ENCODE measurements around the gene TM4SF20.
"Not testable (repeated sequence)": the region's sequence is repeated elsewhere in the genome, so short reads cannot be mapped to it uniquely, and the experiment has no call there.

TM4SF20 gene

DNA sequence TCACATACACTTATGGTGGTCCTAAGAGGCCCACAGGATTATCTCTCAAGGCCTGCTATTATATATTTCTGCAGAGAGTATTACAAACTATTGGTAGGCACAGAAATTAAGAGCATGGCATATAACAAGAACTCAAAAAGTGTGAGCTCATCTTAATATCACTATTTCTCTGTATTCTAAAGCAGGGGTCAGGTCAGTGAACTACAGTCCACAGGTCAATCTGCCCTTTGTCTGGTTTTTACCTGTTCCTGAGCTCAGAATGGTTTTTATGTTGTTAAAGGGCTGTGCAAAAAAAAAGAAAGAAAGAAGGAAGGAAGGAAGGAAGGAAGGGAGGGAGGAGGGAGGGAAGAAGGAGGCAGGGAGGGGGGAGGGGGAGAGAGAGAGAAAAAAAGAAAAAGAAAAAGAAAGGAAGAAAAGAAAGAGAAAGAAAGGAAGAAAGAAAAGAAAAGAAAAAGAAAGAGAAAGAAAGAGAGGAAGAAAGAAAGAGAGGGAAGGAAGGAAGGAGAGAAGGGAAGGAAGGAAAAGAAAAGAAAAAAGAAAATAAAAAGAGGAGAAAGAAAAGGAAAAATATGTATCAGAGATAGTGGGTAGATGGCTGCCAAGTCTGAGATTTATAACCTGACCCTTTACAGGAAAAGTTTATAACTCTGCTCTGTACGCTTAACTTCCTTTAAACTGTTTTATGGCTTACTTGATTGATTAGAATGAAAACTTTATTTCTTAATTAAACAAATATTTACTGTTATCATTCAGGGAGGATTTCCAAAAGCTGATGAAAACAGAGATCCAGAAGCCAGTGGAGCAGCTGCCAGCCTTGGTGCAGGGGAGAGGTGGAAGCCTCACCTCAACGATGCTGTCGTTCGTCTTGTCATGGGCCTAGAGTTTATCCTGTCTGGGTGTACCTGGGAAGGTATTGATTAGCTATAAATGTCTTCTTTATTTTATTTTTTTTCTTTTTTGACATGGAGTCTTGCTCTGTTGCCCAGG is 19.9 kb upstream of the TM4SF20 start:
- no peak for DNase-seq

DNA sequence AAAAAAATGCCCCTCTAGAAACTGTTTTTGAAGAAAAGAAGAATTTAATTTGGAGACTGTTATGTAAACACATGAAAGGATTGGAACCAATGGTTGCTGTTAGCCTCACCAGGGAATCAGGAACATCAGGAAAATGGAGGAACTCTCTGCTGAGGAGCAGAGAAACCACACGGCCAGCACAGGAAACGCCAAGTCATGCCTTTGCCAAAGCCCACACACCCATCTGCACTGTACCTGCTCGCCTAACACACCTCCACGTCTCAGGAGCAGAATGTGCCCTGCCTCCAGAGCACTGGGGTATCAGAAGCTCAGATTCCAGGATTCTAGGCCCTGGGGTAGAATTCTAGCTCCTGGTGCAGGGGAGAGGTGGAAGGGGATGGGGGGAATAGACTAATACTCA is 18.5 kb upstream of the TM4SF20 start:
- no peak for DNase-seq

DNA sequence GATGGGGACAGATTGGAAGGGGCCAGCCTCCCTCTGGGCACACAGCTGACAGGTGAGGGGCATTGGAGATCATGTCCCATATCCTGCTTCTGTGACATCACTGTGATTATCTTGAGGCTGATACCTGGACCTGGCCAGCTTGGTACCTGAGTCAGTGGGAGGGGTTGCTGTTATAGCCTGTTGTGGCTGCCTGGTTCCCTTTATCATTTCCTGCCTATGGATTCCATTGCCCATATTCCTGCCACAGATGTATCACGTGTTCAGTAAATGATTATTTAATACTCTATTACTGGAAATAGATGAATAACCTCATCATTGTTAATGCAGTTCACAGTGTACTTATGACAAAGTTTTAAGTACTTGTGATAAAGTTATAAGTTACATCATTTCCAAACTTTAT is 16.4 kb upstream of the TM4SF20 start:
- DNase-seq = no peak

DNA sequence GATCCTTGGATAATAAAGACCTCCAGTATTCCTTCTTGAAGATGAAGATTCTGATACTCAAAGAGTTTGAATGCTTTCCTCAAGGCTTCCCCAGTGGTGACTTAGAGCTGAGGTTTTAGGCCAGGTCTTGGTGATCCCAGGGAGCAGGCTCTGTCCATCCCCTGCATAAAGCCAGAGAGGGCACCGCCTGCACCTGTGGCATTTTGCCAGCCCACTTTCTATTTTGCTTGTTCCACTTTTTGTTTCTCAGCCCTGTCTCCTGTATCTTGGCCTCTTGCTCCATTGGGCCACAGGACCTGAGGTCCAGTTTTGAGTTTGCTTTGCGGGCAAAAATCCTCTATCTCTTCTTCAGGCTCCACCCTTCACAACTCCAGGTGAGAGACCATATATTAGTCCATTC is 15.3 kb upstream of the TM4SF20 start:
- no peak for DNase-seq

DNA sequence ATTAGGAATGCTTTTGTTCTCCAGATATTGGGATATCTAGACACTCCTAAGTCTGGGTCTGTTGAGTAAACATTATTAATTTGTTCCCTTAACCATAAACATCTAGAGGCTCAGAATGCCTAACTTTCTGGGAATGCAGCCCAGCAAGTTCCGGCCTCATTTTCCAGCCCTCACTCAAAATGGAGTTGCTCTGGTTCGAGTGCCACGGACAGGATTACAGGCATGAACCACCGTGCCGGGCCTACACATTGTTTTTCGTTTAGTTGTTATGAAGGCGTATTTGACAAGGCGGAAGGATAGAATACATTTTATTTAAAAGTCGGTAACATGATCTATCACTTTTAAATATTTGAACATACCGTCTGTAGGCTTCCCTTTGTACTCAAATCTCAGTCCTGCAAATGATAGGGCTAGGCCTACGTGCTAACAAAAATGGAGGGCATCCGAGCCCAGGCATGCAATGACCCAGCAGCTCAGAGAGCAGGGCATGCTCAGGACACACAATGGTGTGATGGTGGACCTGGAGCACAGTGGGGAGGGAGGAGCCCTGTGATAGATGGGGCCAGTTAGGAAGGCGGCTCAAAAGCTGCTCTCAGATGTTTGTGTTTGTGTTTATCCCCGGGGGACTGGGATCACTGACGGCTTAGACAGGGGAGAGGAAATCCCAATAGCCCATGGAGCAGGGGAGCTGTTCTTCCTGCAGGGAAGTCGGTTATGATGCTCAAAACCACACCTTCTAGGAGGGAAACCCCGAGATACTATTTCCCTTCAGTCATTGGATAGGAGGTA is 11.6 kb upstream of the TM4SF20 start:
- DNase-seq = no peak

DNA sequence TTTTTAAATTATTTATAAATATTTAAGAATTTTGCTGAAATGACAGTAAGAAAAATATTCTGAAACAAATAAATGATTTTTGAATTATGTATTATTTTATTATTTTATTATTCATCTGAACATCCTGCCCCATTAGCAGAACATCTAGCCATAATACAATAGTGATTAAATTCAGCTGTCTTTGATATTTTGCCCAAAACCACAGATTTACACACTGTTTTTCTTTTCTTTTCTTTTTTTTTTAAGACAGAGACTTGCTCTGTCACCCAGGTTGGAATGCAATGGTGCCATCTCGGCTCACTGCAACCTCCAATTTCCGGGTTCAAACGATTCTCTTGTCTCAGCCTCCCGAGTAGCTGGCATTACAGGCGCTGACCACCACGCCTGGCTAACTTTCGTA is 10.6 kb upstream of the TM4SF20 start:
- no peak for DNase-seq

DNA sequence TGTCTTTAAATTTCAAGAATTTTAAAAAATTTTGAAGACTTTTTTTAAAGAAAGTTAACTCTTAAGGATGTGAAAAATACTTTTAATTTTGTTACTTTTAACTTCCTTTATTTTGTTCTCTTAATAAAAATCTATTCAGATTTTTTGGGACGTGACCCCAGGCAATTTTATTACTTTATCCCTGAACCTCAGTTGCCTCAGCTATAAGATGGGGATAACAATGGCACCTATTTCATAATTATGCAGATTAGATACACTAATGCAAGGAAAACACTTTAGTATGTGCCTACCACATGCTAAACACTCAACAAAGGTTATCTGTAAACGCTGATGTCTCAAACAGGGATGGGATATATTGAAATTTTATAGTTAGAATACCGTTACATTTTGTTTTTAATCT is 10.1 kb upstream of the TM4SF20 start:
- no peak for DNase-seq

DNA sequence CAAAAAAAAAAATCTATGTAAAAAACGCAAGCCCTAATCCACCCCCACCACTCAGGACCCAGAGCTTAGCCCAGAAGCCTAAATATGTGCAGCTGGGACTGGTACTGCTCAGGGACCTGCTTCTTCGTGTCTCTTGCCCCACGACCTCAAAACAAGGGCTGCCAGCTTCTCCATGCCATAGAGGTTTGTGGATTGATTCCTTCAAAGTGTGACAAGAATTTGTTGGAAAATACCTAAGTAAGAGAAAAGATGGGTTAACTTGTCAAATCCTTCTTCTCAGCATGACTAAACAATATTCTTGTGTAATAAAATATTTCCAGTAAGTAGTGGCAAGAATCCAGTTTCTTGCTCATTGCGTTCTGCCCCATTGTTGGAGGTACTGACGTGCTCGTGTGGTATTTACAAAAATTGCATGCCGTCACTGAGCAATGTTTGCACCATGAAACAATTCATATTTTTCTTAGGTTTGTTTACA is 9.5 kb upstream of the TM4SF20 start:
- no peak for DNase-seq

DNA sequence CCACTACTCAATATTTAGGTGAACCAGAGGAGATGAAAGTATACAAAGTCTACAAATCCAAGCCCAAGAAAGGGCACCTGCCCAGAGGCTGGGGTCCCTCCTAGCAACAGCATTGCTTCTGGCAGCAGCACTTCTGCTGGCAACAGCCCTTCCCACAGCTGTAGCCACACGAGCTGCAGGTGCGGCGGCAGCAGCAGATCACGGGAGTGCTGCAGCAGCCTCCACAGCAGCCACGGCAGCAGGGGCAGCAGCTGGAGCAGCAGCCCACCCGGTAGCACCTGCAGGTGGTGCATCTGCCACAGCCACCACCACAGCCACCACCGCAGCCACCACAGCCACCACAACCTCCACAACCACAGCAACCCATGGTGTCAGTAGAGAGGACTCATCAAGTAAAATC is 8.5 kb upstream of the TM4SF20 start, which contains the start of gene SCYGR1:
TSS of gene SCYGR1 (minus strand) at position 367 of the 400 bp plus-strand sequence. CDS start at position 367, 0 bp downstream.
- not testable (repeated sequence) for DNase-seq

DNA sequence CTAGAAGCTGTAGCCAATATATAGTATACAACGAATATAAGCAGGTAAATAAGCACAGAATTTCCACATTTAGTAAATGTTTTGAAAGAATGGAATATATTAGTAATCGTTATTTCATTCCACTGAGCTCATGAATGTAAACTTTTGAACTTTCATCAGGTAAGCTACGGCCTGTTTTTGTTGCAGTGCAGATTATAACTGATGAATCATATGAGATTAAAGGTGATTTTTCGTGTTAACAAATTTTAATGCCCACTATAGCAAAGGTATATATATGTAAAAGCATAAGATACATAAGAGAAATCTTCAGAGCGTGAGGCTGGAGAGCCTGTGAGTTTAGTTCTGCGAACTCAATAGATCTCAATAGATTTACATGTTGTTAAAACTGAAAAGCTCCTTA is 7.5 kb upstream of the TM4SF20 start:
- no peak for DNase-seq

DNA sequence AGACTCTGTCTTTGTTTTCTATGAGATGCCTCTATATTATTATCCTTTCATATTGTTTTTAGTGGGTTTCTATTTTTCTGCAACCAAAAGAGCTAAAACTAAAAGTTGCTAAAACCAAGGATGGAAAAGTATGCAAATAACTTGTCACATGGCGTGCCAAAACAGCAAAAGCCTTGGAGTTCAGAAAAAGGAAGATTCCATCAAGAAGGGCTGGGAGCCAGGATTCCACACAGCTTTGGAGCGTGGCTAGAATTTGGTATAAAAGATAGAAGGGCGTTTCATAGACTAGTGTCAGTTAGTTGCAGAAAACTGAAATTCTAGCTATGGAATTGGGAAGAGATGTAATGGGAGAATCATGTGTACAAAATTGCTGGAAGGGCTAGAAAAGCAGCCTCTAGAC is 4.6 kb upstream of the TM4SF20 start:
- no peak for DNase-seq

DNA sequence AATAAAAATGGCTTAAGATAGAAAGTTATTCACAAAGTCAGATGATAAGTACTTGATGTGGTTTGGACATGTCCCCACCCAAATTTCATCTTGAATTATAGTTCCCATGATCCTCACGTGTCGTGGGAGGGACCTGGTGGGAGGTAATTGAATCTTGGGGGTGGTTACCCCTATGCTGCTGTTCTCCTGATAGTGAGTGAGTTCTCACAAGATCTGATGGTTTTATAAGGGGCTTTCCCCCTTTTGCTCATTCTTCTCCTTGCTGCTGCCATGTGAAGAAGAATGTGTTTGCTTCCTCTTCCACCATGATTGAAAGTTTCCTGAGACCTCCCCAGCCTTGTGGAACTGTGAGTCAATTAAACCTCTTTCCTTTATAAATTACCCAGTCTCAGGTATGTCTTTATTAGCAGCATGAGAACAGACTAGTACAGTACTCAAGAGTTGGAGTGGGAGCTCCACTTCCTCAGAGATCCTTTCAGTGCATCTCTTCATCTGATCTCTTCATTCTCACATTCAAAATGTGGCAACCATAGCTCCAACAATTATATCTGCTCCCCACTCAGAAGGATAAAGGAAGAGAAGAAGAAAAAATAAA is 3.2 kb upstream of the TM4SF20 start:
- not testable (repeated sequence) for DNase-seq

DNA sequence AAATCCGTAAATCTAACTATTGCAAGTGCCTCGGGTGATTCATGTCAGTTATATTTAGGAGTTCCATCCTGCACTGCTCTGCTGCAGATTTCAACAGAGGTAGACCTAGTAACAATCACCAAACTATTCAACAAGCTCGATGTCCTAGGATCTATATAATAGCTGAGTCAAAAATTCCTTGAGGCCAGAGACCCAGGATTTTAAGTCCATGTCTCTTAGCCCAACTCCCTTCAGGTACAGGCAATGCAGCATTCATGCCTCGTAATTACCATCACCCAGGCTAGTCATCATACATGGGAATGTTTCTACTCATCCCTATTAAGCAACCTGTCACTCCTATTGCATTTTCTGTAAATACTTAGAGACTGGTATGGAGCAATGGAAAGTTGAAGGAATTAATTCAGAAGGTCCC is 729 bp downstream of the TM4SF20 start:
- no peak for DNase-seq

DNA sequence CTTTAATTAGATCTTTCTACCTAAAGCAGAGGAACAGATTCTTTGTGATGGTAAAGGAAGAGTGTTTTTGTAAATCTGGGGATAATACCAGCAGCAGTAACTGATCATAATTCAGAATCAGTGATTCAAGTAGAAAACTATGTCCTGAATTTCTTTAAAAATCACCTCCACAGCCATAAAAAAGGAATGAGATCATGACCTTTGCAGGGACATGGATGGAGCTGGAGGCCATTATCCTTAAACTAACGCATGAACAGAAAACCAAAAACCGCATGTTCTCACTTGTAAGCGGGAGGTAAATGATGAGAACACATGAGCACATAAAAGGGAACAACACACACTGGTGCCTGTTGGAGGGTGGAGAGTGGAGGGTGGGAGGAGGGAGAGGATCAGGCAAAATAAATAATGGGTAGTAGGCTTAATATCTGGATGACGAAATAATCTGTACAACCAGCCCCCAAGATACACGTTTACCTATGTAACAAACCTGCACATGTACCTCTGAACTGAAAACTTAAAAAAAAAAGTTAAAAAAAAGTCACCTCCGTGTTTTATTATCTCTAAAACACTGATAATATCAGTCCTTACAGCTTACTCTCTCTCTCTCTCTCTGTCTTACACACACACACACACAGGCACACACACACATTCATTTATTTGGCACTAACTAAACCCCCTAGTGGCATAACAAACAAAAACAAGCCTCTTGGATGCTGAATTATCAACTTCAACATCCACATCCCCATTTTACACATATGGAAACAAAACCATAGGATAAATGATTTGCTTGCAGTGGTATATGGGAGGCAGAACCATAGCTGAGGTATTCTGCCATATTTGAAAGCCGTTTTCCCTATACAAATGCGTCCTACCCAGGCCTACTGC is 1.4 kb downstream of the TM4SF20 start:
- DNase-seq = no peak

DNA sequence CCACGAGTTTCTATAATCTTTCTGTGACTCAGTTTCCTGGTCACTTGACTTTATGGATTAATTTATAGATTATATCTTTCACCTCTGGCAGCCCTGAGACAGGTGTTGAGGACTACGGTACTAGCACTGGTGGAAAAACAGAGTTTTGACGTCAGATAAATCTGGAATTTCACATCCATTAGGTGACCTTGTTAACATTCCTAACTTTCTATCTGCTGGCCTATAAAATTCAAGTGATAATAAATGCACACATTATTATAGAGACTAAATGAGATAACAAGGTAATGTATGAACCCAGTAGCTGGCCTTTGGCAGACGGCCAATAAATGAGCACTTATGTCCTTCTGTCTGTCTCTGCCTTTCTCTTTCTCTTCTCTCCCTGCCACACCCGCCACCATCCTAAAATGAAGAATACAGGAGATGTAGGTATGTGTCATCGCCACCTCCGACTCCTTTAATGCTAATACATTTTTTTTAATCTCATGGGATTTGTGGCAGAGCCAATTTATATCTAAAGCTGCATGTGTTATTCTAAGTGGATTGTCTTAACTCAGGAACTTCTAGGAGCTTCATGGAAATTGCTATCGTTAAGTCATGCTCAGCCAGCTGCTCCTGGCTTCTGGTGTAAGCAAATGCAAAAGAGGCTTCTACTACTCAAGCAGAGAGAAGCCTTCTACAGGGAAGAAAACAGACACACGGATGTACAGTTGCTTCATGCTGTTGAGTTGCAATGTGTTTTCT is 2.3 kb downstream of the TM4SF20 start:
- no peak for DNase-seq

DNA sequence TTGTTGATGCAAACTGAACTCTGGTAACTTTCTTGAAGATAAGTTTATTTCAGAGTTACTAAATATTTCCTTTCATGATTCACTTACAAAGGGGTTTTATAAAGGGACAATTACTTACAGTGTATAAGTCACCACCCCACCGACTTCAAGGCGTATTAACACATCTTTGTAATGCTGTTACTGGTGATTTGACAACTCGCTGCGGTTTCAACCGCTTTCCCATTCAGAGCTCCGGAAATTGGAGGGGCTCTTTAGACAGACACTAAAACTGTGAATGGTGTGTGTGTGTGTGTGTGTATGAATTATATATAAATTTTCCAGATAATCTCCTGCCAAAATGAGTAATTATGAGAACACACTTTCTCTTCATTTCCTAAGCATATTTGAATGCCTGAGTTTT is 4.9 kb downstream of the TM4SF20 start:
- no peak for DNase-seq

DNA sequence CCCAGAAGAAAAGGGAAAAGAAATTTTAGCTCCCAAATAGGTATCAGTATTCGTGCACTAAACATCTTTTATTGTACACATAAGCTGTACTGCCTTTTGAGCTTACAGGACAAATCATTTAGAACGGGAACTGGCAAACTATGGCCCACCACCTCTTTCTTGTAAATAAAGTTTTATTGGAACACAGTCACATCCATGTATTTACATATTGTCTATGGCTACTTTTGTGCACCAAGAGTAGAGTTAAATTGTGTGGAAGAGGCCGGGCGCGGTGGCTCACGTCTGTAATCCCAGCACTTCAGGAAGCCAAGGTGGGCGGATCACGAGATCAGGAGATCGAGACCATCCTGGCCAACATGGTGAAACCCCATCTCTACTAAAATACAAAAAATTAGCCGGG is 5.7 kb downstream of the TM4SF20 start:
- no peak for DNase-seq

DNA sequence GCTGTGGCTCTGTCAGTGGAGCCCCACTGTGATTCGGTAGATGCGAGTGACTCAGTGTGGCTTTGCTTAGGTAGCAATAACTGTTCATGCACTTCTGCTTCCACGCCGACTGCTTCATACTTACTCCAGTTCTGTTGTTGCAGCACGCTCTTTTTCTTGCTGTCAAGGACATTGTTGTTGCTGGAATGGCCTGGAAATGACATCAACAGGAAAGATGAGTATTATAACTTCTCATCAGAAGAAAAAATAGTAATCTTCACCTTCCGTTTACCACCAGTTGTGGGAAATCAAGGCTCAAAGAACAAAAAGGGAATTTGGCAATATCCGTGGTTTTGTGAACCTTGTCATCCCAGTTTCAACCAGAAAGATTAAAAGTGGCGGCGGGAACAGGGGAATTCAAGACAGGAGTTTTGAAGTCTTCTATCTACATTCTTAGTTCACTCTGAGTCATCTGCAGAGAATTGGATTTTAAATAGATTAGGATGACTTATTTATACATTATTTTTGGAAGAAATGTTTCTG is 8.3 kb downstream of the TM4SF20 start:
- DNase-seq = no peak

DNA sequence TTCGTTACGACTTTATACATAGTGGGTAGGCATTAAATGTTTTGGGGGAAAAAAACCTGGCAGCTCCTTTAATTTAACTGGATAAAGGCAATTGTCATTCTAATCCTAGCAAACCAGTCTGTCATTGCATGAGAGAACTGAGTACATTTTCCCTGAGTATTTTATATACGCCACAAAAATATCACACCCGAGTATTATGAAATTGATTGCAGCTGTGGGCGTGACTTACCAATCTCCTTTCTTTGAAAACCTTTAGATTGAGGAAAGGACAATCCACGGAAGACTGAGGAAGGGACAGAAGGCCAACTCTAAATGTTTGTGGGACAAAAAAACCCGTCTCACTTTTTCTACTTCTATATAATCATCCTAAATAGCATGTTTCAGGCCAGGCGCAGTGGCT is 9.0 kb downstream of the TM4SF20 start:
- DNase-seq = no peak

DNA sequence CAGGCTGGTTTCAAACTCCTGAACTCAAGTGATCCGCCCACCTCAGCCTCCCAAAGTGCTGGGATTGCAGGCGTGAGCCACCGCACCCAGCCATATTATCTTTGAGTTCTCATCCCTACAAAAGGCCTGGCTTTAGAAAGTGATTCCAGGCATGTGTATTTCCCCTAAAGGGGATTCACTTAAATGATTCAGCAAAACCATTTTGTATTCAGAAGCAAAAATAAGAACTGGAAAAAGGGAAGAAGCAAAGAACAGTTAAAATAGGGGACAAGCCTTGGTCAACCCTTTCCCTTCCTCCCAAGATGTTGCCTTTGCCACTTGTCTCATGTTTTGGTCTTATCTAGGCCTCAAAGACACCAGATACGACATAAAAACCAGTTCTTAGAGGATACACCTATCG is 10.5 kb downstream of the TM4SF20 start:
- DNase-seq = no peak

DNA sequence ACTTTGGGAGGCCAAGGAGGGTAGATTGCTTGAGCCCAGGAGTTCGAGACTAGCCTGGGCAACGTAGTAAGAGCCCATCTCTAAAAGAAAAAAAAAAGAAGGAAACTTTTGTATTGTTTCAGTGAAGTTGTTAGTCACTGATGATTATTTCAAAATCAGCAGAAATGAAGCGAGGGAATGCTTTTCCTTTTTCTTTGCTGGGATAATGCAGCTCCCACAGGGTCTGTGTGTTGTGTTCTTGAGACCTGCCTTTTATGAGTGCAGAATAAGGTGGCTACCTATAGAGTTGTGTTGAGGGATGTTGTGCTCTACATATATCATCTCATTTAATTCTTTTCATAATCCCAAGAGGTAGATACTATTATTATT is 11.7 kb downstream of the TM4SF20 start:
- DNase-seq = no peak

All from retina (tissue), 1 donor.